ENCODE measurements around the gene DPEP3.

The DPEP3 gene

GRCh38 chr16:67928561-67929364 lies 51.5 kb downstream of the DPEP3 start:
- peak; percentile 20 for DNase-seq

DNA sequence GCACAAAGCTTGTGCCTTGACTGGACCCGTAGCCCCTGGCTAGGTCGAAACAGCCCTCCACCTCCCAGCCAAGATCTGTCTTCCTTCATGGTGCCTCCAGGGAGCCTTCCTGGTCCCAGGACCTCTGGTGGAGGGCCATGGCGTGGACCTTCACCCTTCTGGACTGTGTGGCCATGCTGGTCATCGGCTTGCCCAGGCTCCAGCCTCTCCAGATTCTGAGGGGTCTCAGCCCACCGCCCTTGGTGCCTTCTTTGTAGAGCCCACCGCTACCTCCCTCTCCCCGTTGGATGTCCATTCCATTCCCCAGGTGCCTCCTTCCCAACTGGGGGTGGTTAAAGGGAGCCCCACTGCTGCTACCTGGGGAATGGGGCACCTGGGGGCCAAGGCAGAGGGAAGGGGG lies 52.2 kb downstream of the DPEP3 start:
- no peak for DNase-seq

GRCh38 chr16:67927131-67927941 lies 53.0 kb downstream of the DPEP3 start:
- no peak for DNase-seq

DNA sequence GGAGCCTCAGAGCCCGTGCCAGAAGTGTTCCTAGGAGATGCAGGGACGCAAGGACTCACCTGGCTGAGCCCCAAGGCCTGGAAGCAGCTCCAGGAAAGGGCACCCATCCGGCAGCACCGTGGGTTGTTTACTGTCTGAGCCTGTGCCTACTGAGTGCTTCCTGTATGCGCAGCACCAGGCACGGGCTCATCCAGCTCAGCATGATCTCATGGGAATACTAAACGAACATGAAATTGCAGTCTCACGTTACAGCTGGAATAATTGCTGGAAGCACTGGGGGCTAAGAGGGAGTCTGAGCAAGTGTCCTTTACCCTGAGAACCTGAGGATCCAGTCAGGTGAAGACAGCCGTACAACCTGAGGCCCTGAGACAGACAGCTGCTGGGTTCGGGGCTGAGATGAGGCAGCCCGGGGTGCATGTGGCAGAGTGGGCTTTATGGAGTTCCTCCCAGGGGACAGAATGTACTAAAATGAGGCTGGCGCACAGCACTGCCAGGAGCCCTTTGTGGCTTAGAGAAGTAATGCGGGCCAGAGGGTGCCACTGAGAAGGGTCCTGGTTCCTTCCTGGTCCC lies 54.0 kb downstream of the DPEP3 start:
- peak; percentile 97 for DNase-seq

Measured in DMS153 (cell line).